HG02981 (cell line): ENCODE measurements around the gene HRCT1.
"Not testable (repeated sequence)": the region's sequence is repeated elsewhere in the genome, so short reads cannot be mapped to it uniquely, and the experiment has no call there.

Experiments used
- ATAC-seq: cut with Tn5 transposase; IDR thresholded peaks from one replicate; pipeline ENCODE4 v1.9.1; 2021; ENCODE audit warnings: mild to moderate bottlenecking, moderate library complexity; ENCODE audit not compliant: unreplicated experiment

Gene HRCT1

DNA sequence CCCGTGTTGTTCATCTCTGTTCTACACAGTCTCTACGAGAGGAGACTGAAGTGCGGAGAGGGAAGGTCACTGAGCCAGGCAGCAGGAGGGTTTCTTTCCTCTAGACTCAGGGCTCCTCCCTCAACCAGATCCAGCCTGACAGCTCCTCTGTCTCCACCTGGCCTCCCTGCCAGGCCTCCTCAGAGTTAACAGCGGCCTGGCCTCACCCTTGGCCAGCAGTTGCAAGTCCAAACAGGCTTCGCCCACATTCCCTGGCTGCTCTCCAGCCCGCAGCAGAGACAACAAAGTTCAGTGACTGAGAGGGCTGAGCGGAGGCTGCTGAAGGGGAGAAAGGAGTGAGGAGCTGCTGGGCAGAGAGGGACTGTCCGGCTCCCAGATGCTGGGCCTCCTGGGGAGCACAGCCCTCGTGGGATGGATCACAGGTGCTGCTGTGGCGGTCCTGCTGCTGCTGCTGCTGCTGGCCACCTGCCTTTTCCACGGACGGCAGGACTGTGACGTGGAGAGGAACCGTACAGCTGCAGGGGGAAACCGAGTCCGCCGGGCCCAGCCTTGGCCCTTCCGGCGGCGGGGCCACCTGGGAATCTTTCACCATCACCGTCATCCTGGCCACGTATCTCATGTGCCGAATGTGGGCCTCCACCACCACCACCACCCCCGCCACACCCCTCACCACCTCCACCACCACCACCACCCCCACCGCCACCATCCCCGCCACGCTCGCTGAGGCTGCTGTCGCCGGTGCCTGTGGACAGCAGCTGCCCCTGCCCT is at the start of gene HRCT1:
Gene HRCT1 (plus strand): TSS at position 291 of the 768 bp plus-strand sequence. CDS start 86 bp downstream, at position 377.
- ATAC-seq = no peak

DNA sequence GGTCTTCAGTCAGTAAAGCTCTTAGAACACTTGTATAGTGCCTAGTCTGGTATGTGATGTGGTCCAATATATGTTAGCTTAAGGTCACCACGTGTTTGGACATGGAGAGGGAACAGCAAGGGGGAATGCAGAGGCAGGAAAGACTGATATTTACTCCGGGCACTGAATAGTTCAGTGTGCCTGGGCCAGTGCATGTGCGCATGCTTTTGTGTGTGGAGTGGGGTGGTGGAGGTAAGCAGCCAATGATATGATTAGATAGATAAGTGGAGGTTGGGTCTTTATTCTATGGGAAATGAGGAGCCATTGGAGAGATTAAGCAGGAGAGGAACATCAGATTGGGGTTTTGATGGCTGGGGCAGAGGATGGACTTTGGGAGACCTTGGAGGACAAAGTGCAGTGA is 49.8 kb upstream of the HRCT1 start:
- no peak for ATAC-seq

DNA sequence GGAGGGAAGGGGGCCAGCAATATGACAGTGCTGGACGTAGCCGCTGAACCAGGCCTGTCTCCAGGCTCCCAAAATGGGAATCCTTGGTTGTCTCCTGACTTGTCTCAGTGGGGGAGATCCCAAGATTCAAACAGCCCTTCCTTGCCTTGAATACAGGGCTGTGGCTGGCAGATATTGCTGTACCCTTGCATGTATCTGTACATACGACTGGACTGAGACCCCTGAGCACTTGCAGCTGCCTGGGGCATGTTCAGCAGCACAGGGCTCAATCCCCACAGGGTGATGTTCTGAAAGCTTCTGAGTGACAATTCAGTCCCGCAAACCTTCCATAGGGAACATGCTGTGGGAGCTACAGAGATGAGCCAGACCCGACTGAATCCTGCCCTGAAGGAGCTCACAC is 49.1 kb upstream of the HRCT1 start:
- no peak for ATAC-seq

DNA sequence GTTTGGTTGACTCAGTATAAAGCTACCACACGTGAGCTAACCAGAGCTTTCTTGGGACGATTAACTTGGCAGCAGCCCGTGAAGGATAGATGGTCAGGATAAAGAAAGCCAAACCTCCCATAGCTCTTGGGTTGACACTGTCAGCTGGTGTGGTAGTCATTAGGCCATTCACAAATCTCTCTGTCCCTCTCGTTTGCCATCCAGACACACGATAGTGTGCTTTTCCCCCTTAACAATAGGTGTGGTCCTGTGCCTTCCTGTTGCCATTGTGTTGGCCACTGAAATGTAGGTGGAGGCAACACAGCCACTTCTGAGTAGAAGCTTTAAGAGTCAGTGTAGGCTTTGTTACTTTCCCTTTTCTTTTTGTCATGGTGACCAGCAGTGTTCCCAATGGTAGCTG is 47.5 kb upstream of the HRCT1 start:
- no peak for ATAC-seq

DNA sequence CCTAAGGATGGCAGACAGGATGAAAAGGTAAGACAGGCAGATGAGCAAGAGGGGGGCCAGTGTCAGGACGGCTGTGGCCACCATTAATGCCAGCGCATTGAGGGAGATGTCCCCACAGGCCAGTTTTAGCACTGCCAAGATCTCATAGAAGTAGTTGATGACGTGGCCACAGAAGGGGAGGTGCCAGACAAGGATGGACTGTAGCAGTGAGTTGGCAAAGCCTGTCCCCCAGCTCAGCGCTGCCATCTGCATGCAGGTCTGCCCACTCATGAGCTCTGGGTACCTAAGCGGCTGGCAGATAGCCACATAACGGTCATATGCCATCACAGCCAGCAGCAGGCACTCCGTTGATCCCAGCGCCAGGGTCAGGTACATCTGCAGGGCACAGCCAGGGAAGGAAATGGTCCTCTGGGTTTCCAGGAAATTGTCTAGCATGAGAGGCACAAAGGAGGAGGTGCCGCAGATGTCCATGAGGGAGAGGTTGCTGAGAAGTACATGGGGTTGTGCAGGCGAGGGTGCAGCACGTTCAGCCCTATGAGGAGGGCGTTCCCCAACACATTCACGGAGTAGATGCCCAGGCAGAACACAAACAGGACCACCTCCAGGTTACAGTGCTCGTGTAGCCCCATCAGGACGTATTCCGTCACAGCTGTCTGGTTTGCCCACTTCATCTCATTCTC is 46.6 kb upstream of the HRCT1 start:
- ATAC-seq = no peak

DNA sequence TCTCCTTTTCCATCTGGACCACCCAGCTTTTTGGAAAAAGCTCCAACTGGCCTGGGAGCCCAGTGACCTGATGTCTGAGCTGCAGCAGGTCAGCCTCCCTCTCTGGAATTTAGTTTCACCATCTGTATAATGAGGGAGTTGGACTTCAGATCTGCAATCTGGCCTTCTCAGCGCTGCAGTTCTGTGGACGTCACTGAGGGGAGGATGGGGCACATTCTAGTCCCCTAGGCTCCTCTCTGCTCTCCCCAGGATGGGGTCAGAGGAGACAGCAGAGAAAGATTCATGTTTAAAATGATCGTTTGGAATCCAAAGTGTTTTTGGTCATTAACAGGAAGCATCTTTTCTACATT is 46.0 kb upstream of the HRCT1 start:
- no peak for ATAC-seq

DNA sequence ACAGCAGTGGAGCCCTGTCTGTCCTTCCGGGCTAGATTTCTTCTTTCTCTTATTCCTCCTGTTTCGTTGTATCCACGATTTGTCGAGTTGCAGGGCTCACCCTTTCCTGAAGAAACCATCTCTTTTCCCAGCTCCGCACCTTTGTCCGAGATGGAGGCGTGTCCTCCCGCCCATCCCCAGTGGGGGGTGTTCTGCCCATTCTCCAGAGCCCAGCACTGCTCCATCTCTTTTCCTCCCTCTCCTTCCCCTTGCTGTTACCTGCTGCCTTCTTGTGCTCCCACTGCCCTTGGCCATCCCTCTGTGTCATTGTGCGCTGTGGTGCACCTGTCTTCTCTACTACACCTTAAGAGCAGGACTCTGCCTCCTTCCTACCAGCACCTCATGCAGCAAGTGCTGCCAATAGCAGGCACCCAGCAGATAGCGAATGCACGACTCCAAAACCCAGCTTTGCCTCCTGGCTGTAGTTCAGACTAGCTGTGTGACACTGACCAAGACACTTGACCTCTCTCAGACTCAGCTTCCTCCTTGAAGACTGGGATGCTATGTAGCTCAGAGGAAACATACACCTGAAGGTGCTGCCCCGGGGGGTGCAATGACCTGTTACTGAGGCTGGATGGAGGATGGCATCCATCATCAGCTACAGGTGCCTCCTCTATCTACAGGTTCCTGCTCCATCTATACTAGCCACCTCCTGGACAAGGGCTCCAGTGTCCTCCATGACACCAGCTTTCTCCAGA is 44.7 kb upstream of the HRCT1 start:
- no peak for ATAC-seq

DNA sequence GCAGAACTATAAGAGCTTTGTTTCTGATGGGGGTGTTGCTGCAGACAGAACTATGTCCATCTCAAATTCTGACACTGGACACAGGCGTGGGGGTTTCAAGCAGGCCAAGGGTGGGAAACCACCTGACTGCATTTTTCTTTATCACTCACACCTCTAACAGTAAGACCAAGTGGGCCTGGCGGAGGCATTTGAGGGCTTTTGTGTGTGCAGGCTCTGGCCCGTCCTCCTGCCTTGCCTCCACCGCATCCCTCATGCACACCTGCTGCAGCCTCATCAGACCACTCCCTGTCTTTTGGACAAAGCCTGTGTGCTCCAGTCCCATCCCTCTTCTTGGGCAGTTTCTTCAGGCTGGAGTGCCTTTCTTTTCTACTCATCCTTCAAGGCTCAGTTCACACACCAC is 43.7 kb upstream of the HRCT1 start:
- ATAC-seq = no peak

DNA sequence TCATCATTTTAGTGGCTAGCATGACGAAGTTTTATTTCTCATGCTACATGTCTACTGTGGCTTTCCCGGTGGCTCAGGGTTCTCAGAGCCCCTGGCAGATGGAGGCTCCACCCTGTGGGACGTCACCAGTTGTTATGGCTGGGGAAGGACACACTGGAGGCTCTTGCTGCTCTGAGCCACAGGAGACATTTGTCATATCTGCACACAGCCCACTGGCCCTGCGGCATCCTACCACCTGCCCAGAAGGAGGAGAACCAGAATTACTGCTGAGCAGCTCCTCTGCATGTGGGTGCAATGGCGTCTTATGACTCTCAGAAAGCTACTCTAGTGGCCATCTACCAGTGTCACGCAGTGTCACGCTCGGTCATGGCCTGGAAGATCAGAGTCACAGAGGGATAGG is 42.4 kb upstream of the HRCT1 start:
- ATAC-seq = no peak

DNA sequence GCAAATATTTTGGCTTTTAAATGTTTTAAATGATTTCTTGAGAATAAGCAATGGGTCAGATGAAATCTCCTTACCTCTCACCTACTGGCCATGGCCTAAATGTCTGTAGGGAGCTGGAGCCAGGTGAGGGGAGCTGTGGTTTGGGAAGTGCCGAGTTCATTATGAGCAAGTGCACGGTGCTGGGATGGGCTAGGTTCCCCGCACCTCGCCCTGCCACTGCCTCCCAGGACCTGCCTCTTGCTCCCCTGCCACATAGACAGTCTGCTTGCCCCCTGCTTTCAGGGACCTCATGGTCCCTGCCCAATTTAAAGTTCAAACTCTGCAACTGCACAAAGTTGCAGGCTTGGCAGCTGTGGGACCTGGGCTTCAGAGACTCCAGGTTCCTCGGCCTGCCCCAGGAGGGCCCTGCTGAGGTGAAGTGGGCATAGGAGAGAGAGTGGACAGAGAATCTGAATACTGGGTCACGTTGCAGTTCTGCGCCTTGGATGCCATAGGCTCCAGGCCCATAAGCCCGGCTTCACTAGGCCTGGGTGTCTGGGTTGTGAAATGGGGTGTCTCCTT is 41.2 kb upstream of the HRCT1 start:
- no peak for ATAC-seq

DNA sequence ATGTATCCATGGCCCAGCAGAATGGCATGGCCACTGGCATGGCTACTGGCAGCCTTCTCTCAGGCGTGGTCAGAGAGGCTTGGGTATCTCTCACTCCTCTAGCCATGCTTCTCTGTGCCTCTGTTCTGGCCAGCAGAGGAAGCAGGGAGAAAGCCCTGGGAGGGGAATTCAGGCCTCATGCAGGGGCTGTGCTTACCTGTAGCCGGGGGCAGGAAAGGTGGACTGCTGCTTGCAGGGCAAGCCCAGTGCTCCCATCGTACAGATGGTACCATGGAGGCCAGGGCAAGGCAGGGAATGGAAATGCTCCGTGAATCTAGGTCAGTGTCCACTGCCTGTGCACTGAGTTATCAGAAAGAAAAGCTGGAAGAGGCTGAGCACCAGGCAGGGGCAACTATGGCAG is 38.5 kb upstream of the HRCT1 start:
- no peak for ATAC-seq

DNA sequence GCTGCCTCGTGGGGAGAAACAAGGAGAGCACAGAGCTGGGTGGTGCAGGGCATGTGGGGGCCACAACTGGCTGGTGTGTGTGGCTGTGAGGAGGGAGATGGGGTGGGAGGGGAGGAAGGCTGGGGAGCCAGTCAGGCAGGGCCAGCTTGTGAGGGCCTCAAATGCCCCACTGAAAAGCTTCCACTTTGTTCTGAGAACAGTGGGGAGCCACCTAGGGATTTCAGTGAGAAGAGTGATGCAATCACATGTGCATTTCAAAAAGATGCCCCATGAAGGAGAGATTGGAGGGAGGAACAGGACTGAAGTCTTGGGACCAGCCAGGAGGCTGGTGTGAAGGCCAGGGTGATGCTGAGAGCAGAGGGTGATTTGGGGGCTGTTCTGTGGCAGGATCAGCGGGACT is 37.1 kb upstream of the HRCT1 start:
- ATAC-seq = no peak

DNA sequence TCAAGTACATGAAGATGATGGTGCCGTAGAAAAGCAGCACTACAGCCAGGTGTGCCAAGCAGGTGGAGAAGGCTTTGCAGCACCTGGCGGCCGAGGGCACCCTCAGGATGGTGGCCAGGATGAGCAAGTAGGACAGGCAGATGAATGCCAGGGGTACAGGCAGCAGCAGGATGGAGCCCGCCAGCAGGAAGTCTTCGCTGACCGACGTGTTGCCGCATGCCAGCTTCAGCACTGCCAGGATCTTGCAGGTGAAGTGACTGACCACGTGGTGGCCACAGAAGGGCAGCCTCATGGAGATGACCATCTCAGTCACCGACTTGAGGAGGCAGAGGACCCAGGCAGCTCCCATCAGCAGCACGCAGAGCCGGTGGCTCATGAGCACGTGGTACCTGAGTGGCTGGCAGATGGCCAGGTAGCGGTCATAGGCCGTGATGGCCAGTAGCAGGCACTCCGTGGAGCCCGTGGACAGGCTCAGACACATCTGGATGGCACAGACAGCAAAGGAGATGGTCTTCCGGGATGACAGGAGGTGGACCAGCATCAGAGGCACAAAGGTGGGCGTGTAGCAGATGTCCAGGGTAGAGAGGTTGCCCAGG is 36.3 kb upstream of the HRCT1 start:
- no peak for ATAC-seq

DNA sequence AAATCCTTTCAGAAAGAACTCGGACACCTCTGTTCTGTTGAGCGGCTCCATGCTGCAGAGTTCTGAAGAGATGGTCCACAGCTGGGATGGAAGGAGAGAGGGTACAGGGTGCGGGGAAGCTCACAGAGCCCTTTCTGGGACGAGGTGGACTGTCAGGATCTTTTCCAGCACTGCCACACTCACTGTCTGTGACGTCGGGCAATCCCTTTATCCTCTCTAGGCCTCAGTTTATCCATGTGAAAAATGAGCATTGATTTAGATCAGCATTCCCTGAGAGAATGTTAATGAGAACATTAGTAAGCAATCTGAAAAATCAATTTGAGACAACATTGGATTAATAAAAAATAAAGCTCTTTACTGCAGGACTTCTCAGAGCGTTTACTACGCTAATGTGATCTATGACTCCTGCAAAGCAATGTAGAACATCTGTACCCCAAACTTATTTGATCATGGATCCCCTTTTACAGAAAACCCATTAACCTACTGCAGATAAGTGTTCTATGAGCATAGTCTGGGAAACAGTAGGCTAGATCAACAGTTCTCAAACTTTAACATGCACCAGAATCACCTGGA is 35.6 kb upstream of the HRCT1 start, which contains the start of gene OR13J1:
Gene OR13J1 (minus strand): TSS at position 51 of the 573 bp plus-strand sequence. CDS start 0 bp downstream, at position 51.
- no peak for ATAC-seq

DNA sequence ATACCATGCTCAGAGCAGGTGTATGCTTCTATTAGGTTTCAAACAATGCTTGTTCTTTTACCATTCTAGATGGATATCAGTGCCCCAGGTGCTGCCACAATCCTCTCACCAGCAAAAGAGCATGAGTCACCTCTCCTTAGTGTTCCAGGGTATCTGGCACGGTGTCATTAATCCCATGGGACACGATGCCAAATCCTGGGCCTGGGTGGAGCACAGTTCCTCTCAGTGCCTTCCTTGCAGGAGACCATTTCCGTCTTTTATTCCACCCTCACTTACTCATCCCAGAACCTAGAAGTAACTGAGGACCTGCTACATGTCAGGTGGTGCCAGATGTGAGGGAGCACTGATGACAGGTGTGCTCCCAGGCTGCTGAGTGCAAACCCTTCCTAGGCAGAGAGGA is 34.5 kb upstream of the HRCT1 start:
- no peak for ATAC-seq

DNA sequence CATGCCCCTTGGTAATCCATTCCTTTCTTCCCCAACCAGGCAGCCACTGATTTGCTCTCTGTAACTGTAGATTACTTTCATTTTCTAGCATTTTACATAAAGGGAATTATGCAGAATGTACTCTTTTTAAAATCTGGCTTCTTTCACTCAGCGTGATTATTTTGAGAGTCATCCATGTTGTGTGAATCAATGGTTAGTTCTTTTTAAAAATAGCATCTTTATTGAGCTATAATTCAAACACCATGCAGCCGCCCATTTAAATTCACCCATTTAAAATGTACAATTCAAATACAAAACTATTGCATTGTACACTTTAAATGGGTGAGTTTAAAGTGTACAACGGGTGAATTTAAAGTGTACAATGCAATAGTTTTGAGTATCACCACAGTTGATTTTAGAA is 33.5 kb upstream of the HRCT1 start:
- ATAC-seq = no peak

DNA sequence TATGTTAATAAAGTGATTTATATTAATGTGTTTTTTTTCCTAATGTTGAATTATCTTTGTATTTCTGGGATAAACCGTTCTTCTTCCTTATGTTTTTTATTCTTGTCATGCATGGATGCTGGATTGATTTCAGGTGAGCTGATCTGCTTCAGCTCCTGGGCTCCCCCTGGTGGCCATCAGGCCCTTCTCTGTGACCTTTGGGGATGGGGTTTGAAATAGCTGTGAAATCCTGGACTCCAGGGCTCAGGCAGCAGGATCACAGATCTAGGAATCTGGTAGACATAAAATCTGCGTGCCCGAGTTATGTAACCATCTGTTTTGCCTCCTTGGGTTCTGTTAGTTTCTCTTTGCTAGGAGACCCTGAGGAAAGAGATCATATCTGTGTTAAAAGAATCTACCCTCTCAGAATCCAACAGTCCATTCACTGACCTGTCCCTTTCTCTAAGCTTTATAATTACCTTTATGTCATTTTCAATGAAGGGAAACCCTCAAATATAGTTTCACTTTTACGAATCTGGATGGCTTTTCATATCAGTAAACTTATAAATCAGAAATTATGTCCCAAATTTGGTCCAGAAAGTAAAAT is 23.6 kb upstream of the HRCT1 start:
- ATAC-seq = no peak

DNA sequence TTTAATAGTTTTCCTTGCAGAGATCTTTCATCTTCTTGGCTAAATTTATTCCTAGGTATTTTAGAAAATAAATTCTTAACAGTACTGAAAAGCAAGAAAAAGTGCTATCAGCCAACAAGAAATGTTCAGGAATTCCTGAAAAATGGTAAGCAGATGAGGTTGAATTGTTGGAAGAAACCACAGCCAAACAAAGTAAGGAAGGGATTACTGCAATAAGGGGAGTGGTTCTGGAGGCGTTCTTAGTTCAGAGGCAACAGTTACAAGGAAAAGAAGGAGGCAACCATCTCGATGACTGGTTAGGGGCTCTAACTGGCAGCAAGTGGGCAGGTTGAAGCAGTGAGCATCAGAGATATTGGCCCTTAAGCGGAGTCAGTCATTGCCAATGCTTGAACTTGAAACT is 23.0 kb upstream of the HRCT1 start:
- no peak for ATAC-seq

DNA sequence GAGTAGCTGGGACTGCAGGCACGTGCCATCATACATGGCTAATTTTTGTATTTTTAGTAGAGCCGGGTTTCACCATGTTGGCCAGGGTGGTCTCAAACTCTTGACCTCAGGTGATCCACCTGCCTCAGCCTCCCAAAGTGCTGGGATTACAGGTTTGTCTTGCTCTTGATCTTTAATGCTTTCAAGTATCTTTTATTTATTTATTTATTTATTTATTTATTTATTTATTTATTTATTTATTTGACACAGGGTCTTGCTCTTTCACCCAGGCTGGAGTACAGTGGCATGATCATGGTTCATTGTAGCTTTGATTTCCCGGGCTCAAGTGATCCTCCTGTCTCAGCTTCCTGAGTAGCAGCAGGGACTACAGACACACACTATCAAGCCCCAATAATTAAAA is 21.1 kb upstream of the HRCT1 start:
- ATAC-seq = not testable (repeated sequence)

DNA sequence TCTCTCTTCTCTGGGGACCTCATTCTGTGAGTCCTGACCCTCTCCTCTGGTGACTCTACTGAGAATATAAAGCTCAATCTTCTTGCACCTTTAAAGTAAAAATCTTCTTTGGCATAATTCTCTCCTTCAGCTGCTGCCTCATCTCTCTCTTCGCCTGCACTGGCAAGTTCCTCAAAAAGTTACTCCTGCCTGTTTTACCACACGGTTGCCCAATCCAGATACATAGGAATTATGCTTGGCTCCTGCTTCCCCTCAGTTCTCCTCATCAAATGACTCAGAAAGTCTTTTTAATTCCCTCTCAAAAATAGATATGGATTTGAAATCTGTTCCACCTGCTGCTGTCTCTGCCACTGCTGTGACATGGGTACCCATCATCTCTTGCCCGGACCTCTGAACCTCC is 14.4 kb upstream of the HRCT1 start:
- ATAC-seq = no peak
